SK-N-MC (cell line): ENCODE measurements around the gene PPARA.

Source experiments
- EZH2 ChIP-seq: fragments of 200-600 bp; sonication (generic); IDR thresholded peaks from one replicate; pipeline ENCODE4 v1.6.1; 2017; ENCODE audit warnings: antibody characterized with exemption
- FOXP2 ChIP-seq: optimal IDR thresholded peaks from 2 replicates; pipeline ENCODE3; 2011; ENCODE audit warnings: mild to moderate bottlenecking, moderate library complexity; ENCODE audit not compliant: insufficient read depth; ENCODE audit errors: extremely low read length, control extremely low read depth
- POLR2AphosphoS5 ChIP-seq: IDR thresholded peaks from 2 replicates; pipeline ENCODE4 v1.6.1; 2012; ENCODE audit warnings: mild to moderate bottlenecking, low read depth, low read length, borderline replicate concordance

GRCh38 chr22:46165977-46166376, 15.7 kb downstream of the PPARA start:
- TF ChIP-seq EZH2 (no peak), POLR2AphosphoS5 (no peak), FOXP2 (no peak)
